Calu3 (cell line): Measurements from ENCODE around the gene SLC39A5. TPM values are rescaled to one million over a fixed set of nuclear protein-coding genes. Genes with fewer than 3 reads are reported as not detected.

ENCODE experiments used
- total RNA-seq: library from RNA; stranded (reverse); gene quantifications from 2 replicates; pipeline ENCODE4 v1.2.3, GENCODE V29; 2022

Gene SLC39A5
- total RNA-seq, 1 experiment from 2014 or later, result not detected

Other genes starting within 250 kb of the SLC39A5 start
- 31.1 and 34.9 TPM in 2 replicates for gene SUOX, start 232.8 kb upstream of the SLC39A5 start, total RNA-seq
- 7.3 and 9.0 TPM in 2 replicates for gene IKZF4, start 209.0 kb upstream of the SLC39A5 start, total RNA-seq
- gene RPS26, start 188.1 kb upstream of the SLC39A5 start, total RNA-seq, result 50.6 and 50.7 TPM in 2 replicates
- gene ERBB3, start 149.9 kb upstream of the SLC39A5 start, total RNA-seq, result 170 and 183 TPM in 2 replicates
- 229 and 233 TPM in 2 replicates for gene PA2G4, start 125.5 kb upstream of the SLC39A5 start, total RNA-seq
- 2,379 and 2,426 TPM in 2 replicates for gene RPL41, start 113.4 kb upstream of the SLC39A5 start, total RNA-seq
- 6.6 and 8.2 TPM in 2 replicates for gene ZC3H10, start 111.8 kb upstream of the SLC39A5 start, total RNA-seq
- 72.7 and 91.1 TPM in 2 replicates for gene ESYT1, start 101.8 kb upstream of the SLC39A5 start, total RNA-seq
- 52.4 and 53.7 TPM in 2 replicates for gene MYL6B, start 77.5 kb upstream of the SLC39A5 start, total RNA-seq
- gene MYL6, start 71.7 kb upstream of the SLC39A5 start, total RNA-seq, result 1,037 and 1,130 TPM in 2 replicates
- gene SMARCC2, start 40.6 kb upstream of the SLC39A5 start, total RNA-seq, result 143 and 150 TPM in 2 replicates
- gene RNF41, start 8.1 kb upstream of the SLC39A5 start, total RNA-seq, result 42.6 and 43.9 TPM in 2 replicates
- gene NABP2, start 5.7 kb upstream of the SLC39A5 start, total RNA-seq, result 55.5 and 63.3 TPM in 2 replicates
- gene ANKRD52, start 28.3 kb downstream of the SLC39A5 start, total RNA-seq, result 45.3 and 50.6 TPM in 2 replicates
- gene COQ10A, start 36.9 kb downstream of the SLC39A5 start, total RNA-seq, result 10.7 and 11.4 TPM in 2 replicates
- 212 and 254 TPM in 2 replicates for gene CS, start 70.3 kb downstream of the SLC39A5 start, total RNA-seq
- gene CNPY2, start 85.9 kb downstream of the SLC39A5 start, total RNA-seq, result 228 and 236 TPM in 2 replicates
- 53.5 and 72.5 TPM in 2 replicates for gene PAN2, start 103.9 kb downstream of the SLC39A5 start, total RNA-seq
- 1.8 and 2.9 TPM in 2 replicates for gene IL23A, start 108.8 kb downstream of the SLC39A5 start, total RNA-seq
- 127 and 214 TPM in 2 replicates for gene STAT2, start 130.1 kb downstream of the SLC39A5 start, total RNA-seq
- not detected in 2 replicates for gene APOF, start 132.8 kb downstream of the SLC39A5 start, total RNA-seq
- gene TIMELESS, start 219.4 kb downstream of the SLC39A5 start, total RNA-seq, result 44.4 and 48.6 TPM in 2 replicates
- gene MIP, start 224.6 kb downstream of the SLC39A5 start, total RNA-seq, result not detected in 2 replicates
- 6.1 and 6.6 TPM in 2 replicates for gene SPRYD4, start 238.5 kb downstream of the SLC39A5 start, total RNA-seq